DOHH2 (cell line): Measurements from ENCODE around the gene KLHL26.
A peak's percentile ranks its signal among the peaks of the same experiment; 100 is the strongest.

Experiments used
- H3F3A ChIP-seq: fragments of 200-600 bp; sonication (generic), shearing (Covaris generic); 2 replicates; pipeline ENCODE4 v1.6.0; 2016; ENCODE audit warnings: antibody characterized with exemption, mild to moderate bottlenecking; ENCODE audit not compliant: control insufficient read depth, insufficient read depth
- H3K27ac ChIP-seq: fragments of 200-600 bp; sonication (generic); 2 replicates; pipeline ENCODE4 v1.5.1; 2014; ENCODE audit warnings: low read depth, mild to moderate bottlenecking, low read length, moderate library complexity
- H3K27me3 ChIP-seq: fragments of 200-600 bp; sonication (generic); 2 replicates; pipeline ENCODE4 v1.6.1; 2014; ENCODE audit warnings: mild to moderate bottlenecking, low read length, mixed read lengths; ENCODE audit not compliant: control insufficient read depth
- H3K36me3 ChIP-seq: fragments of 200-600 bp; sonication (generic); 2 replicates; pipeline ENCODE4 v1.6.1; 2014; ENCODE audit warnings: mild to moderate bottlenecking, low read length, moderate library complexity, mixed read lengths; ENCODE audit not compliant: control insufficient read depth
- H3K4me1 ChIP-seq: fragments of 200-600 bp; sonication (generic); 2 replicates; pipeline ENCODE4 v1.6.1; 2014; ENCODE audit warnings: mild to moderate bottlenecking, low read length, mixed read lengths; ENCODE audit not compliant: control insufficient read depth
- H3K4me2 ChIP-seq: fragments of 200-600 bp; sonication (generic); 2 replicates; pipeline ENCODE4 v1.6.0; 2014; ENCODE audit warnings: mild to moderate bottlenecking, low read length, moderate library complexity
- H3K4me3 ChIP-seq: fragments of 200-600 bp; sonication (generic); 2 replicates; pipeline ENCODE4 v1.5.1; 2014; ENCODE audit warnings: mild to moderate bottlenecking, low read length, mixed read lengths
- H3K79me2 ChIP-seq: fragments of 200-600 bp; sonication (generic); 2 replicates; pipeline ENCODE4 v1.6.1; 2014; ENCODE audit warnings: mild to moderate bottlenecking, low read length, mixed read lengths; ENCODE audit not compliant: control insufficient read depth
- H3K9me2 ChIP-seq: fragments of 200-600 bp; sonication (generic); replicated peaks from 2 replicates; pipeline ENCODE4 v1.6.1; 2014; ENCODE audit warnings: mild to moderate bottlenecking, low read length, mixed read lengths; ENCODE audit not compliant: control insufficient read depth
- H3K9me3 ChIP-seq: fragments of 200-600 bp; sonication (generic); 2 replicates; pipeline ENCODE4 v1.6.1; 2014; ENCODE audit warnings: antibody characterized with exemption, low read length, mixed read lengths; ENCODE audit not compliant: control insufficient read depth, insufficient read depth
- H4K20me1 ChIP-seq: fragments of 200-600 bp; sonication (generic); 2 replicates; pipeline ENCODE4 v1.6.0; 2014; ENCODE audit warnings: low read depth, mild to moderate bottlenecking, antibody characterized with exemption, low read length, moderate library complexity; ENCODE audit not compliant: control insufficient read depth, insufficient read depth
- CTCF ChIP-seq: fragments of 200-600 bp; sonication (generic); IDR thresholded peaks from one replicate; pipeline ENCODE4 v1.5.1; 2014; ENCODE audit warnings: antibody characterized with exemption, mild to moderate bottlenecking, low read depth, low read length; ENCODE audit not compliant: poor library complexity, severe bottlenecking
- EZH2phosphoT487 ChIP-seq: fragments of 200-600 bp; sonication (generic); IDR thresholded peaks from 2 replicates; pipeline ENCODE4 v1.6.1; 2017; ENCODE audit warnings: borderline replicate concordance, mild to moderate bottlenecking, antibody characterized with exemption, low read length, moderate library complexity, mixed read lengths

Gene KLHL26

GRCh38 chr19:18594096-18594823 is 42.6 kb upstream of the KLHL26 start:
- no peaks in the 10 kb centered on the region for H3K27me3 ChIP-seq
- no peaks in the 10 kb centered on the region for H3K9me3 ChIP-seq
- TF ChIP-seq CTCF: peak; percentile 91
- no peak for TF ChIP-seq EZH2phosphoT487
- H3K4me2 ChIP-seq: peak overlapping the region; percentile 89
- peaks cover 9% of the 10 kb centered on the region for H3F3A ChIP-seq
- peaks cover 52% of the 10 kb centered on the region for H3K4me1 ChIP-seq
- H3K27ac ChIP-seq: peak overlapping the region; percentile 32; the same call in 1 of the 2 replicates
- H4K20me1 ChIP-seq: no peaks in the 10 kb centered on the region
- no peaks in the 10 kb centered on the region for H3K9me2 ChIP-seq
- peaks cover 17% of the 10 kb centered on the region for H3K79me2 ChIP-seq
- peak overlapping the region; percentile 77 for H3K4me3 ChIP-seq
- peaks cover 22% of the 10 kb centered on the region for H3K36me3 ChIP-seq

- TF ChIP-seq CTCF: no peak
- no peak for TF ChIP-seq EZH2phosphoT487
- peak overlapping the region; percentile 89 for H3K4me2 ChIP-seq
- H4K20me1 ChIP-seq: no peaks in the 10 kb centered on the region
- H3F3A ChIP-seq: peaks cover 5% of the 10 kb centered on the region
- H3K36me3 ChIP-seq: peaks cover 17% of the 10 kb centered on the region
- peaks cover 46% of the 10 kb centered on the region for H3K4me1 ChIP-seq
- 0 out of 2 replicates have a peak overlapping the region, but pooled peaks have one; percentile 32 for H3K27ac ChIP-seq
- H3K27me3 ChIP-seq: 0 out of 2 replicates have a peak, but pooled peaks cover 3% of the 10 kb centered on the region
- peak overlapping the region; percentile 77 for H3K4me3 ChIP-seq
- peaks cover 11% of the 10 kb centered on the region for H3K79me2 ChIP-seq
- H3K9me2 ChIP-seq: no peaks in the 10 kb centered on the region
- H3K9me3 ChIP-seq: no peaks in the 10 kb centered on the region
Measured at GRCh38 chr19:18594824-18595373, 41.9 kb upstream of the KLHL26 start.

GRCh38 chr19:18595475-18595874 is 41.4 kb upstream of the KLHL26 start:
- Histone ChIP-seq H3K79me2 (peaks cover 5% of the 10 kb centered on the region), H3K4me2 (no peak overlapping the region), H3K27ac (no peak overlapping the region), H3F3A (peaks cover 3% of the 10 kb centered on the region; the same call in 1 of the 2 replicates), H3K9me3 (no peaks in the 10 kb centered on the region), H4K20me1 (no peaks in the 10 kb centered on the region), H3K4me1 (peaks cover 41% of the 10 kb centered on the region), H3K36me3 (peaks cover 14% of the 10 kb centered on the region), H3K9me2 (no peaks in the 10 kb centered on the region), H3K4me3 (no peak overlapping the region), H3K27me3 (0 out of 2 replicates have a peak, but pooled peaks cover 3% of the 10 kb centered on the region)
- TF ChIP-seq CTCF: no peak
- TF ChIP-seq EZH2phosphoT487: no peak
